Mesothelial cell of epicardium (in vitro differentiated cells): ENCODE results near the gene ARPP21. TPM values are rescaled to one million over a fixed set of nuclear protein-coding genes. Genes with fewer than 3 reads are reported as not detected.
"Not testable (repeated sequence)": the region's sequence is repeated elsewhere in the genome, so short reads cannot be mapped to it uniquely, and the experiment has no call there.

ENCODE experiments used
- DNase-seq, 2 experiments: peaks; one replicate each; pipeline ENCODE4 v3.0.0; 2021; ENCODE audit warnings: low spot score in 2 of 2; ENCODE audit not compliant: unreplicated experiment in 2 of 2
- H3K27ac Mint-ChIP-seq: 2 replicates; pipeline ENCODE4 v1.8.0; 2021; ENCODE audit warnings: mixed read lengths
- H3K27me3 Mint-ChIP-seq: 2 replicates; pipeline ENCODE4 v1.8.0; 2021; ENCODE audit warnings: low read depth, mixed read lengths
- H3K36me3 Mint-ChIP-seq: 2 replicates; pipeline ENCODE4 v1.8.0; 2021; ENCODE audit warnings: mixed read lengths
- H3K4me1 Mint-ChIP-seq: 2 replicates; pipeline ENCODE4 v1.8.0; 2021; ENCODE audit warnings: mixed read lengths
- H3K4me3 Mint-ChIP-seq: 2 replicates; pipeline ENCODE4 v1.8.0; 2021; ENCODE audit warnings: mild to moderate bottlenecking, moderate library complexity, mixed read lengths
- H3K9me3 Mint-ChIP-seq: 2 replicates; pipeline ENCODE4 v1.8.0; 2021; ENCODE audit warnings: mixed read lengths
- CTCF ChIP-seq: fragments of 200-600 bp; sonication (generic); IDR thresholded peaks from one replicate; pipeline ENCODE4 v1.5.0; 2021; ENCODE audit warnings: antibody characterized with exemption; ENCODE audit not compliant: unreplicated experiment
- total RNA-seq: library from RNA; stranded (reverse); gene quantifications from 3 replicates; pipeline ENCODE4 v1.2.1, GENCODE V29; 2021

Gene ARPP21
- total RNA-seq, 1 donor from 2014 or later, result 0.67 TPM

- H3K9me3 Mint-ChIP-seq, result no peaks in the 10 kb centered on the region
- H3K27me3 Mint-ChIP-seq, result no peaks in the 10 kb centered on the region
- H3K4me1 Mint-ChIP-seq, result peaks cover 21% of the 10 kb centered on the region
- DNase-seq, result no peak
- H3K27ac Mint-ChIP-seq, result no peak overlapping the region
- no peak overlapping the region for H3K4me3 Mint-ChIP-seq
- H3K36me3 Mint-ChIP-seq, result no peaks in the 10 kb centered on the region
- TF ChIP-seq CTCF, result no peak
Measured at GRCh38 chr3:35598804-35599203, 40.5 kb upstream of the ARPP21 start.

GRCh38 chr3:35601959-35602358, 37.4 kb upstream of the ARPP21 start:
- Mint-ChIP-seq H3K9me3 (peaks cover 11% of the 10 kb centered on the region), H3K36me3 (no peaks in the 10 kb centered on the region), H3K27ac (no peak overlapping the region), H3K27me3 (no peaks in the 10 kb centered on the region), H3K4me1 (peaks cover 13% of the 10 kb centered on the region), H3K4me3 (no peak overlapping the region)
- TF ChIP-seq CTCF, result no peak
- no peak for DNase-seq

GRCh38 chr3:35602395-35602936, 36.9 kb upstream of the ARPP21 start:
- Mint-ChIP-seq H3K27me3 (no peaks in the 10 kb centered on the region), H3K4me3 (no peak overlapping the region), H3K9me3 (peaks cover 11% of the 10 kb centered on the region), H3K27ac (no peak overlapping the region), H3K4me1 (peaks cover 13% of the 10 kb centered on the region), H3K36me3 (no peaks in the 10 kb centered on the region)
- DNase-seq, result no peak
- no peak for TF ChIP-seq CTCF

- H3K27me3 Mint-ChIP-seq, result peaks cover 3% of the 10 kb centered on the region
- H3K9me3 Mint-ChIP-seq, result peaks cover under 1% of the 10 kb centered on the region
- DNase-seq, result no peak
- TF ChIP-seq CTCF, result no peak
- no peaks in the 10 kb centered on the region for H3K36me3 Mint-ChIP-seq
- no peak overlapping the region for H3K27ac Mint-ChIP-seq
- no peaks in the 10 kb centered on the region for H3K4me1 Mint-ChIP-seq
- no peak overlapping the region for H3K4me3 Mint-ChIP-seq
Measured at GRCh38 chr3:35616346-35616745, 23.0 kb upstream of the ARPP21 start.

DNA sequence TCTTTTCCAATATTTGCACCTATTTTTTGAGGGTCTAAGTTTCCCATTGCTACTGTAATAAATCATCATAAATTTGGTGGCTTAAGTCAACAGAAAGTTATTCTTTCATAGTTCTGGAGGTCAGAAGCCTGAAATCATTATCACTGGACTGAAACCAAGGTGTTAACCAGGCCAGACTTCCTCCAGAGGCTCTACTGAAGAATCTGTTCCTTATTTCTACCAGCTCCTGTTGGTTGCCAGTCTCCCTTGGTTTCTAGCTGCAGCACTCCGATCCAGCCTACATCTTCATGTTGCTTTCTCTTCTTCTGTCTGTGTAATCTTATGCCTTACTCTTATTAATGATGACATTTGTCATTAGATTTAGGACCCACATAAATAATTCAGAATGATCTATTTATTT, 22.0 kb upstream of the ARPP21 start:
- H3K4me1 Mint-ChIP-seq, result no peaks in the 10 kb centered on the region
- no peaks in the 10 kb centered on the region for H3K36me3 Mint-ChIP-seq
- H3K27ac Mint-ChIP-seq, result no peak overlapping the region
- no peak for TF ChIP-seq CTCF
- H3K27me3 Mint-ChIP-seq, result no peaks in the 10 kb centered on the region
- H3K4me3 Mint-ChIP-seq, result no peak overlapping the region
- DNase-seq, result no peak
- H3K9me3 Mint-ChIP-seq, result no peaks in the 10 kb centered on the region

DNA sequence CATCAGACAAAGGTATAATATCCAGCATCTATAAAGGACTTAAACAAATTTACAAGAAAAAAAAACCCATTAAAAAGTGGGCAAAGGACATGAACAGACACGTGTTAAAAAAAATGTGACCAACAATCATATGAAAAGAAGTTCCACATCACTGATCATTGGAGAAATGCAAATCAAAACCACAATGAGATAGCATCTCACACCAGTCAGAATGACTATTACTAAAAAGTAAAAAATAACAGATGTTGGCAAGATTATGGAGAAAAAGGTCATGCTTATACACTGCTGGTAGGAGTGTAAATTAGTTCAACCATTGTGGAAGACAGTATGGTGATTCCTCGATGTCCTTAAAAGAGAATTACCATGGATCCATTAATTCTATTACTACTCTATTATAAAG, 19.1 kb upstream of the ARPP21 start:
- not testable (repeated sequence) for H3K27me3 Mint-ChIP-seq, H3K9me3 Mint-ChIP-seq, DNase-seq, H3K36me3 Mint-ChIP-seq, H3K27ac Mint-ChIP-seq, H3K4me1 Mint-ChIP-seq, H3K4me3 Mint-ChIP-seq
